Endometrial microvascular endothelial cells (primary cell): ENCODE measurements around the gene GHR. TPM values are rescaled to one million over a fixed set of nuclear protein-coding genes. Genes with fewer than 3 reads are reported as not detected.
"Not testable (repeated sequence)": the region's sequence is repeated elsewhere in the genome, so short reads cannot be mapped to it uniquely, and the experiment has no call there.

ENCODE experiments used
- in situ Hi-C: cut with HindIII; loops from 2 replicates; pipeline ENCODE4 v1.10.0; 2017; ENCODE audit warnings: low sequenced_read_pairs, low pct_unique_long_range_greater_than_20kb; ENCODE audit errors: inconsistent ontology term
- total RNA-seq: library from RNA; depleted of rRNA; stranded (reverse); fragments of >200 nt; gene quantifications from one replicate; pipeline ENCODE4 v1.2.3, GENCODE V29; 2015; ENCODE audit errors: inconsistent ontology term

Gene GHR
- total RNA-seq, 1 donor from 2014 or later: 2.2 TPM

DNA sequence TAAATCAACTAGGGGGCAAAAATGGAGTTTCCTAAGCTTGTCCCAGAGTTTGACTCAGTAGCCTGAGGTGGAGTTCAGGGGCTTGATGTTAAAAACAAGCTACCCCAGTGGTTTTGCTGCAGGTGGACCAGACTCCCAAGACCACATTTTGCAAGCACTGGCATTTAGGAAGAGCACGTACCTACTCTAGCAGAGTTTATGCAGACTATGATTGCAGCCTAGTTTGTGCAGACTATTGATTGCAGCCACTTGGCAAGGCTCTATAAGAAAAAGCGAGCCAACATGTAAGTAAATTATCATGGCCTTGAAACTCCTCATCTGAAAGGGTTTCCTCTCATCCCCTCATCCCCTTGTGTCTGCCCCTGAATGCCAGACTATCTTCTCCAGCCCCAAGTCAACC, 231.4 kb downstream of the GHR start:
- in situ Hi-C loops: no loop called here

DNA sequence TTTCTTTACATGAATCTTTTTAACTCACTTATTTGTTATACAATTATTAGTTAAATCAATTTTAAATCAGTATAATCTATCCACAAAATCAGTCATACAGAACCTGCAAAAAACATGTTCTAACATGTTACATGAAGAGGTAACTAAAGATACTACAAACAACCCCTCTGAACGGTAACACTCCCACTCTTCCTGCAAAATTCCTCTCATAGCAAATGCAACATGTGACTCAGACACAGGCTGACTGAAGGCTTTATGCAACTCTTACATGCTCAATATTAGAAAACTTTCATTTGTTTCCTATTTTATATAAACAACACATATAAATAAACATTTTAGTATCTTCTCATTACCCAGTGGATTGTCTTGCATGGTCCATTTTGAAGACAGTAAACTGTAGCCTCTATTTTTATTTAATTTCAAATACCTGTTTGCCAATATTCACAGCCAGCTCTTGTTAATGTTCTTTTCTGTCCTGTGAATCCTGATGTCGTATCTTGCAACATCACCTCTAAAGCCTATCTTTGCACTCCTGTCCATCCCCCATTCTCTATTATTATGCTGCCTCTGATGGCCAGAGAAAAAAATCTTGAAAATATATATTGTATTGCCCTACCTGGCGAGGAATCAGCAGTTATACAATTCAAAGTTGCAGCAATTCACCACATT, 232.9 kb downstream of the GHR start:
- in situ Hi-C loops: no loop called here

DNA sequence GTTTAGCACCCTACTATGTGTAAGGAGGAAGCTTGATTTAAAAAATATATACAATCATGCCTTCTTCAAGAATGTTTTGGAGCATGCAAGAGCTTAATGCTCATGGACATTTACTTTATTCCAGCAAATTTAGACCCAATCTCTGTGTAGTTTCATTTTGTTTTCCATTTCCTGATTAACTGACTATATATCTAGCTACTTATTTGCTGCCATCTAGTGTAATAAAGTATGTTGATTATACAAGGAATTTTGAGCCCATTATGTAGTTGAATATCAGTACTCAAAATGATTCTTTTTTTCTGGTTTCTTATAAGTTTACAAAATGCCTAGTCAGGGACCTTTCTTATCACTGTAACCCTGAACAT, 233.4 kb downstream of the GHR start:
- in situ Hi-C loops: no loop called here

DNA sequence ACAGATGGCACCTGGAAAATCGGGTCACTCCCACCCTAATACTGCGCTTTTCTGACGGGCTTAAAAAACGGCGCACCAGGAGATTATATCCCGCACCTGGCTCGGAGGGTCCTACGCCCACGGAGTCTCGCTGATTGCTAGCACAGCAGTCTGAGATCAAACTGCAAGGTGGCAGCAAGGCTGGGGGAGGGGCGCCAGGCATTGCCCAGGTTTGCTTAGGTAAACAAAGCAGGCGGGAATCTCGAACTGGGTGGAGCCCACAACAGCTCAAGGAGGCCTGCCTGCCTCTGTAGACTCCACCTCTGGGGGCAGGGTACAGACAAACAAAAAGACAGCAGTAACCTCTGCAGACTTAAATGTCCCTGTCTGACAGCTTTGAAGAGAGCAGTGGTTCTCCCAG, 236.6 kb downstream of the GHR start:
- in situ Hi-C loops: not testable (repeated sequence)

DNA sequence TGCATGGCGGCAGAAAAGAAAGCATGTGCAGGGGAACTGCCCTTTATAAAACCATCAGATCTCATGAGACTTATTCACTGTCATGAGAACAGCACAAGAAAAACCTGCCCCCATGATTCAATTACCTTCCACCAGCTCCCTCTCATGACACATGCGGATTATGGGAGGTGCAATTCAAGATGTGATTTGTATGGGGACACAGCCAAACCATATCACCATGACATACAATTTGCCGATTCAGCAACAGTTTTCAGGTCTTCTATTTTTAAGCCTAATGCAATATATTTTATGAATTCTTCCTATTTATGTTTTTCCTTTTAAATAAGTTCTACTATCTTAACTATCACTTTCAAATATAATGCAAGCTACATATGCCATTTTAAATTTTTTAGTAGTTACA, 242.6 kb downstream of the GHR start:
- in situ Hi-C loops: no loop called here

DNA sequence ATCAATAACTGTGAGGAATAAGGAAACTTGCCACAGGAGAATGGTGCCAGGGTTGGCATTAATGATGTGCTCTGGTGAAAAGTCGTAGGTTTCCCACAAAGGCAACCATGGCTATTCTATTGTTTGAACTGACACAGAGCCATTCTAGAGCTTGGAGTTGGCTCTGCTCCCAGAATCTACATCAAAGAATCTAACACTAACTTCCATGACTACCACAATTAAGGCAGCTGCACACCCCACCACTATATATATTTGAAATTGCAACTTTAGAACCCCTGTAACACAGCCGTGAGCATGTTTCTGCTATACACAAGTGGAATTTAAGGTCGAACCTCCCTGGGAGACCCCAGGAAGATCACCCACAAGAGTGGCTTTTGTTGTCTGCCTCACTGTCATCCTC, 243.6 kb downstream of the GHR start:
- in situ Hi-C loops: no loop called here

GRCh38 chr5:42668254-42668653, 245.0 kb downstream of the GHR start:
- in situ Hi-C loops: no loop called here

GRCh38 chr5:42672925-42673324, 249.7 kb downstream of the GHR start:
- in situ Hi-C loops: no loop called here

DNA sequence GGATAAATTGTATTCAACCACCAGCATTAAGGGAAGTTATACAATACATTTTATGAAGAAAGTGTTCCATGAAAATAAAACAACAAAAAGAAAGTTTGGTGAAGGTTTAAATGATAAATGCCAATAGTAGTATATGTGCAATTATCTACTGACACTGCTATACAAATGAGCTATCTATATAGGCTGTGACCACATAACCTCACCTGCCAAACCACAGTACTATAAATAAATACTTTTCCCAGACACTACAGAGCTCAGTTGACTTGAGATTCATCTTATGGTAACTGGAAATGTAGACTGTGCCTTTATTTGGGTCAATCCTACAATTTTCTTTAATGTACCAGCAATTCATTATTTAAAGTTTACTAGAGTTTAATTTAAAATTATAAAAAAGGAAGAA, 252.4 kb downstream of the GHR start:
- in situ Hi-C loops: no loop called here

GRCh38 chr5:42676362-42676761, 253.1 kb downstream of the GHR start:
- in situ Hi-C loops: no loop called here

DNA sequence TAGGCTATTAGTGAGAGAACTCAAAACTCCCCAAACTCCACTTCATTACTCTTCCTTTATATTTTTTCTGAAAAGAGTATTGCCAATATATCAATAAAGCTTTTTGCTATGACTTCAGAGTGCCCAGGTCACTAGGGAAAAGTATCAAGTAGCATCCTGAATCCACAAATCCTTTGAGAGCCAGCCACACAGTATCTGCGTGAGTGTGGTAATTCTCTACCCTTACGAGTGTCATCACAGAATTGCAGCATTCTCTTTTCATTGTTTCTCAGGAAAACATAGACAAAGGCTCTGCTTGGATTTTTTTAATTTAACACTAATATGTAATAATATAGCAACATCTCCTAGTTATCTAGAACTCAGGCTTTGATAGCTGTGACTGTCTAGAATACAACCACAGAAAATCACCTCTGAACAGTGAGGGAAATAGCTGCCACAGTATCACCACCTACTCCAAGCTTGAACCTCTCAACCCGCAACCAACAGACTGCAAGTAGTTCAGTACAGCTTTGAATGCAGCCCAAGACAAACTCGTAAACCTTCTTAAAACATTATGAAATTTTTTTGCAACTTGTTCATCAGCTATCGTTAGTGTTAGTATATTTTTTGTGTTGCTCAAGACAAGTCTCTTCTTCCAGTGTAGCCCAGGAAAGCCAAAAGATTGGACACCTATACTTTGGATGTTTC, 254.1 kb downstream of the GHR start:
- in situ Hi-C loops: no loop called here

- in situ Hi-C loops: no loop called here
Measured at GRCh38 chr5:42680046-42680445, 256.8 kb downstream of the GHR start.

GRCh38 chr5:42685078-42685477, 261.8 kb downstream of the GHR start:
- in situ Hi-C loops: not testable (repeated sequence)

- in situ Hi-C loops: no loop called here
Measured at GRCh38 chr5:42689391-42689790, 266.2 kb downstream of the GHR start.

DNA sequence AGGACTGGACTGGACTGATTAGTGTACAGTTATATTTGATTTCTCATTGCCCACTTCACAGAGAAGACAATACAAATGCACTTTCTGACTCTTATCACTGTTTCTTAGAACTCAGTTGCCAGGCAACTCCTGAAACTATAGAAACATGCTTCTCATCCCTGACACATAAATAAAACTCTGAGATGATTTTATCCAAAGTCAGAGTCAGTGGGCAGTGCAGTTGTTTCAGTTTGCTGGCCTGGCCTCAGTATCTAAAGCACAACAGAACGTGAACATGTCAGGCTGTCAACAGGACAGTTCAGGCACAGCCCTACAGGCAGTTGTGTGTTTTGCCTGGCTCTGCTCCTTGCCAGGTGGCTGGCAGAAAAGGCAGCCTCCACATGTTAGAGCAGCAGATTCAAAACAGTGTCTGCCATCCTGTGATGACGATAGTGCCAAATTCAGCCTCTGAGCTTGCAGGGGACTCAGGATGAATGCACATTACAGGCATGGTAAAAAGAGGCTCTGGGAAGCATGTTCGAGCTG, 268.2 kb downstream of the GHR start:
- in situ Hi-C loops: no loop called here

- in situ Hi-C loops: no loop called here
Measured at GRCh38 chr5:42701351-42702059, 278.3 kb downstream of the GHR start.

GRCh38 chr5:42703238-42703637, 280.0 kb downstream of the GHR start:
- in situ Hi-C loops: no loop called here

DNA sequence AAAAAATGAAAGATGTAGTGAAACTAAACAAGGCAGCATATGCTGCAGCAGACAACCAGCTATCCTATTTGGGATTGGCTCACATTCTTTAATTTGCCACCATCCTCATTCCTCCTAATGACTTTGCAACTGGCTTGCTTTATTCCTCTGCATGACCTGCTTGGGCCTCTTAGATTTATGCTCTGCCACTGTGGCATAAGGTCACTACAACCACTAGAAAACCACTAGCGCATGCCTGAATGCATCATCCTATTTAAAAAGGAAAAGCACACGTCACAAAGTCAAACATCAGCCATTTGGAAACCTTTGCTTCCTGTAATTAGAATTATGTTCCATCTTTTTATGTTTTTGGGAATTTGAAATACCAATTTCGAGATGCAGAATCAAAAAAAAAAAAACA, 292.5 kb downstream of the GHR start:
- in situ Hi-C loops: no loop called here

GRCh38 chr5:42718591-42718990, 295.4 kb downstream of the GHR start:
- in situ Hi-C loops: no loop called here

- in situ Hi-C loops: no loop called here
Measured at GRCh38 chr5:42719034-42719433, 295.8 kb downstream of the GHR start.
